HG03095 (cell line): ENCODE measurements around the gene MACROD2.
"Not testable (repeated sequence)": the region's sequence is repeated elsewhere in the genome, so short reads cannot be mapped to it uniquely, and the experiment has no call there.

Source experiments
- ATAC-seq: cut with Tn5 transposase; IDR thresholded peaks from one replicate; pipeline ENCODE4 v1.9.1; 2021; ENCODE audit warnings: moderate library complexity; ENCODE audit not compliant: unreplicated experiment

The MACROD2 gene

GRCh38 chr20:14189794-14190402 is 194.6 kb downstream of the MACROD2 start:
- no peak for ATAC-seq

- no peak for ATAC-seq
Measured at GRCh38 chr20:14191559-14191958, 196.2 kb downstream of the MACROD2 start.

GRCh38 chr20:14193443-14193842 is 198.1 kb downstream of the MACROD2 start:
- no peak for ATAC-seq

DNA sequence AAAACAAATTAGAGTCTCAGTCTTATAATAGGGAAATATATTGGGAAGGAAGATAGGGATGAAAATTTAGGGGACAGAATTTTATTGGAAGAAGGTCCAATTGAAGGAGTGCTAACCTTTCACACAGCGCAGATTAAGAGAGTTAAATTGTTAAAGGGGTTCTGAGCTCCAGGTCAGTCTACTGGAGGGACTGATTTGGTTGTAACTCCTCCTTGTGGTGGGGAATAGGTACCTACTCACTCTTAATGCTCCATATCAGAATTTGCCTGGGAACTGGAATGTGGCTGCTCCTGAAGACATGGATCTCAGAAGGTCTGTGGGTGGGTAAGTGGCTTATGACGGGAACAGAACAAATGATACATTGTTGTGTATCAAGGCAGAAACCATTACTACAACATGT is 198.6 kb downstream of the MACROD2 start:
- ATAC-seq: no peak

DNA sequence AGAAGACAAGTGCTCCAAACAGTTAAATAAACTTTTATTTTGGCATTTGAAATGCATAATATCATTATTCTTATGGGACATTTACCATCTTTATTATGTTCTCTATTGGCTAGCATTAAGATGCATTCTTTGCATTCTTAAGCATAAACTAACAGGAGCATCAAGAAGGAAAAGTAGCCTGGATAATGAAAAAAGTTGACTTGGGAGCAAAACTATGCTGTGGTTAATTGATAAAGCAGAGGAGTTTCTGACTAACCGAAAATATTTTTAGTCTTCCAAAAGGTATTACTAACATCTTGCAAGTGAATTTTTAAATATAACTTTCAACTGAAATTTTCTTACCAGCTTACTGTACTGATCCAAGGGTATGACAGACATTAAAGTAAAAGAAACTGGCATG is 201.8 kb downstream of the MACROD2 start:
- no peak for ATAC-seq

DNA sequence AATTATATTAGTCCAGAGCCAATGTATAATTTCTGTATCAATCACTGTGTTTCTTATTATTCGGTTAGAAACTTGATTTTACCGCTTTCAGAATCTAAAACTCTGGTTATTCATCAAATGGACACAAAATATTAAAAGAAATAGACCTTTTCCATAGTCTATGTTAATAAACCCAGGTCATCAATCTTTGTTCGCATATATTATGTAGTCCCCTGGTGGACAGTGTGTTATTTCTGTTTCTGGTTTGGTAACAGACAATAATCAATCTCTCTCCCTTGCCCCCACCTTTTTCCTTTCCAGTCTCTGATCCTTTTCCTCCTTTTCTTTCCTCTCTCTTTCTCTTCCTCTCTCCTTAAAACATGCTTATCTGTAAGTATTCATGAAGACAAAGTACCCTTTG is 203.1 kb downstream of the MACROD2 start:
- no peak for ATAC-seq

GRCh38 chr20:14199111-14199510 is 203.8 kb downstream of the MACROD2 start:
- no peak for ATAC-seq

DNA sequence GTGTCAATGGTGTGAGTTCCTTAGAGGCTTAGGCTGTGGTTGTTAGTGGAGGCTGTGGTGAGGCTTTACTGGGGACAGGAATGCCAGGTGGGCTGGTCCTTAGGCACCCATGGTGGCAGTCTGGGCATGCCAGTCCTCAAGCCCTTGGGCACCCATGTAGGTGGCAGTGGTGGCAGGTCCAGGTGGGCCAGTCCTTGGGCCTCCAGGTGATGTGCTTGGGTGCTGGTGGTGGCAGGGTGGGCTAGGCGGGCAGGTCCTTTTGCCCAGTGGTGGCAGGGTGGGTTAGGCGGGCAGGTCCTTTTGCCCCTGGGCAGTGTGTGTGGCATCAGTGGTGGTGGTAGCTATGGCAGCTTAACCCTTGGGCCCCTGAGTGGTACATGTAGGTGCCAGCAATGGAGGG is 208.3 kb downstream of the MACROD2 start:
- ATAC-seq: no peak

DNA sequence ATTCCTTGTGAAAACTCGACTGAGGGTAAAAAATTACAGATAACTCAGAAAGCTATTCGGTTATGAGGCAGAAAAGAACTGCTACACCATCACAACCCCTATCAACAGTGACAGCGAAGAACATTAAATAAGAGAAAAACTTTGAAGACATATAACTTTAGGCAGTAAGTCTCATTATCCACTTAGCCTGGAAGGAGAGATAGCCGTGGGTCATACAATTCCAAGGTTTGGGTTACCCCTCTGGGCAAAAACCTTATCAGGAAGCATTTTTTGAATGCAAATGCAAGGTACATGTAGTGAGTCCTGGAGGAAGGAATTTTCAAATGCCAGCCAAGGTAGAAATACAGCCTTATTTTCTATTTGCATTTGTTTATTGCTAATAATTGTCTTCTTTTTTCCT is 212.3 kb downstream of the MACROD2 start:
- no peak for ATAC-seq

GRCh38 chr20:14208956-14209355 is 213.6 kb downstream of the MACROD2 start:
- no peak for ATAC-seq

DNA sequence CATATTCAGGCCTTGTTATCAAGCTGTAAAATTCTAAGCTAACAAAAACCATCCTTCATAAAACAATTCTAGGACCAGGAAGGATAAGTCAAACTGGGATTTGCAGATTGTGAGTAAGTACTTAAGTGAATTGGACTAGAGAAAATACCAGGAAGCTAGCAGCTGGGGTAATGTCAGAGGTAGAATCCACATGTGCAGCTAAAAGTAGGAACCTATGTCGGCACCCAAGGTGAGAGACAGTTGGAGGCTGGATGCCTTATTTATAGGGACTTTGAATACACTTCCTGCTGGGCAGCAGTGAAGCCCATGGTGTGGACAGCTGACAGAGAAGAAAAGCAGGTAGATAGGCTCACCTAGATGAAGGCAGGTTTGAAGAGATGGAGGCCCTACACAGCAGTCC is 214.8 kb downstream of the MACROD2 start:
- ATAC-seq: no peak

DNA sequence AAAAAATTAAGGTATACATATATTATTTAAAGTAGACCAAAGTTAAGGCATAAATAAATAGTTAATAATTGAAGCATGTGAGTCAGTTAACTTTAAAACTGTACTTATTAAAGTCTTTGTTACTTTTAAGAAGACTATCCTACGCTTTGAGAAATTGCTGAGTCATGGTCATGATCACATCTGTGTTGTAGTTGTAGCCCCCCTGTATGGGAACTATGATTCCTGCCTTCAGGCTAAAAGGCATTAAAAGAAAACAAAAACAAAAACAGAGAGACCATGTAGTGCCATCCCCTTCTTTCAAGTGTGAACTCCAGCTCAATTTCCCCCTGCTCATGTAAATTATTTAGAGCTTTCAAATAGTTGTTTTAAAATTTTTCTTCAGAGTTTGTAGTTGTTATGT is 218.7 kb downstream of the MACROD2 start:
- ATAC-seq: no peak

DNA sequence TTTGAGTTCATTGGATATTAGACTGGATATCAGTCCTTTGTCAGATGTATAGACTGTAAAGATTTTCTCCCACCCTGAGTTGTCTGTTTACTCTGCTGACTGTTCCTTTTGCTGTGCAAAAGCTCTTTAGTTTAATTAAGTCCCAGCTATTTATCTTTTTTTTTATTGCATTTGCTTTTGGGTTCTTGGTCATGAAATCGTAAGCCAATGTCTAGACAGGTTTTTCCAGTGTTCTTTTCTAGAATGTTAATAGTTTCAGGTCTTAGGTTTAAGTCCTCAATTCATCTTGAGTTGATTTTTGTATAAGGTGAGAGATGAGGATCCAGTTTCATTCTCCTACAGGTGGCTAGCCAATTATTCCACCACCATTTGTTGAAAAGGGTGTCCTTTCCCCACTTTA is 220.6 kb downstream of the MACROD2 start:
- ATAC-seq: not testable (repeated sequence)

GRCh38 chr20:14219801-14220461 is 224.6 kb downstream of the MACROD2 start:
- no peak for ATAC-seq

DNA sequence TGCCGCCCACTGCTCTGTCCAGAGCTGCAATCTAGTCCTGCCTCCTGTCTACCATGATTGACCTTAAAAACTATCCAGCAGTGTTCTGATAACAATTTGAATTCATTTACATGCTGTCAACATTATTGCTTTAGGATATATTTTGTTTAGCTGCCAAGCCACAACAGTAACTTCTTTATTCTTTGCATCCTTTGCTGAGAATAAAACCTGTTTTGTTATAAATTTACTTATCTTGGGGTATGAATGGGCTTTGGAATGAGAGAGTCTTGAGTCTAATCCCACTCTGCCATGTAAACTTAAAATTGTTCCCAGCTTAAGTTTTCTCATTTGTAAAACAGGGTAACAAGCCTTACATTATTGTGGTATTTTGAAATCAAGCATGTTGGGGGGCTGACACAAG is 225.7 kb downstream of the MACROD2 start:
- ATAC-seq: no peak

DNA sequence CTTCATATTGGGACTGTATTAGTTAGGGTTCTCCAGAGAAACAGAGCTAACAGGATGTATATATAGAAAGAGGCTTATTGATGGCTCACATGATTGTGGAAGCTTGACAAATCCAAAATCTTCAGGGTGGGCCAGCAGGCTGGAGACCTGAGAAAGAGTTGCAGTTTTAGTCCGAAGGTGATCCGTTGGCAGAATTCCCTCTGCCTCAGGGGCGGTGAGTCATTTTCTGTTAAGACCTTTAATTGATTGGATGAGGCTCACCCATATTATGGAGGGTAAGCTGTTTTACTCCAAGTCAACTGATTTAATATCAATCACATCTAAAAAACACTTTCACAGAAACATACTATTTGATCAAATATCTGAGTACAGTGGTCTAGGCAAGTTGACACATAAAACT is 228.5 kb downstream of the MACROD2 start:
- no peak for ATAC-seq

- not testable (repeated sequence) for ATAC-seq
Measured at GRCh38 chr20:14226051-14227049, 231.0 kb downstream of the MACROD2 start.

- ATAC-seq: no peak
Measured at GRCh38 chr20:14232650-14233049, 237.3 kb downstream of the MACROD2 start.

DNA sequence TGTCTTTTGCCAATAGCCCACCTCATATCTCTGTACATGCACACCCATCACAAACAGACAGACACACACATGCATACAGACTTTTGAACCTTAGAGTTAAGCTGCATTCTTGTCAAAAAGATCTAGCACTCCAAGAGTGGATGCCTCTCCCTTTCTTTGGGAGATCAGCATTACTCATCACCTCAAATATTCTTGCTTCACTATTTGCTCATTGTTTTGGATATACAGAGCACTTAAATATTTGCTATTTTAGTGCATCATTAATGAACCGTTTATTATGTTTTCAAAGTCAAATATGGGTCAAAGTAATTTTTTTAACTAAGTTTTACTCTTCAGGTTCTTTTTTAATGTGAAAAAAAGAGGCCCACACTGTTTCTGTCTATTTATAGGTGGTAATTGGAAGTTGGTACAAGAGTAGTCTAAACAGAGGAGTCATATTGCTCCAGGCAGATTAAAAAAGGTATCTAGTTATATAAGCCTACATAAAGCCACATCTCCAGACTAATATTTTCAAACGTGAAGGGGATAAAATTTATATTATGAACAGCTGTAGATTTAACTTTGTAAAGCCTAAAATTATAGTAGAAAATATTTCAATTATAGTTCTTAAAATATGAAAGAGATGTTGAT is 239.5 kb downstream of the MACROD2 start:
- no peak for ATAC-seq

DNA sequence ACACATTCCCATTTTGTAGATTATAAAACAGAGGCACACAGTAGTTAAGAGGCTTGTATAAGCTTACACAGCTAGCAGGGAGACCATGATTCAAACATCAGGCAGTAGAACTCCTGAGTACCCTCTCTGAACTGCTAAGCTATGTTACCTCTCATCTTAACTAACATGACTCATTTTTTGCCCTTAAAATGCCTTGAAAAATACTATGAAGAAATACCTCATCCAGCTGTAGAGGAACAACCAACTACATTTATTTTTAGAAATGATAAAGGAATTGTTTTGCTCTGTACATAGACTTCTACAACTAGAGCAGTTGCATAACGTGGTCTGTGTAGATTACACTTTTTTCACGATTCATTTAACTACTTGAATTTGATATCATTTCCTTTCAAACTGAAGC is 240.0 kb downstream of the MACROD2 start:
- no peak for ATAC-seq

DNA sequence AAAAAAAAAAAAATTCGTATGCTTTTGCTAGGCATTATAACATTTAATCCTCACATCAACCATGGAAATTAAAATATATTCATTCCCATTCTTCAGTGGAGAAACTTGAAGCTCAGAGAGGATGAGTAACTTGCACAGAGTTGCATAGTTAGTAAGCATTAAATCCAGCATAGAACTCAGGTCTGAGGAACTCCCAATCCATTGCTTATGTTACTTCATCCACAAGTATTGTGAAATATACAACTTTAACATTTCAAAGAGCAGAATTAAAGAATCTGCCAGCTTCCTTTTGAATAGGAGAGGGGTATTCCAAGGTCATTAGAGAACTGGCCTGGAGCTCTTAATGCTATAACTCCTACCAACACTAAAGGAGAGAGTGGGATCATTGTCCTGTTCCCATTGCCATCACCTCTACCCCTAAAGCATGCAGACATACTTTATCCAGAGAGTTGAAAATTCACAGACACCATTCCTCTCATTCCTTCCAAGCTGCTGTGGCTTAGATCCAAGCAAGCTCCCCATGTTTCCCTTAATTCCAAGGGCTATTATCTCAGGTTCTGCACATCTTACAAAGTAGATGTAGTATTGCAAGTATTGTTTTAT is 250.2 kb downstream of the MACROD2 start:
- ATAC-seq: no peak
